Uterus (tissue), 2 donors: ENCODE measurements around the gene GRK6.

ENCODE experiments used
- CTCF ChIP-seq, 4 experiments: fragments of 200-600 bp in 2 of 4; fragments of 450-650 bp in 2 of 4; sonication (generic) in 2 of 4; IDR thresholded peaks; one replicate each; pipeline ENCODE4 v1.5.1; 2016 to 2019; ENCODE audit warnings: antibody characterized with exemption in 4 of 4, mild to moderate bottlenecking in 2 of 4, moderate library complexity in 1 of 4
- POLR2A ChIP-seq, 2 donors: fragments of 450-650 bp; IDR thresholded peaks; one replicate each; pipeline ENCODE4 v1.6.1; 2016; ENCODE audit warnings: antibody characterized with exemption in 2 of 2, mild to moderate bottlenecking in 1 of 2, moderate library complexity in 1 of 2

- TF ChIP-seq CTCF (IDR thresholded peaks at IDR 0.05) (no peak), POLR2A (IDR thresholded peaks at IDR 0.05) (no peak)
Observed at GRCh38 chr5:177482359-177482795, 55.9 kb downstream of the GRK6 start.
